ENCODE data around the gene RADX. TPM values are rescaled to one million over a fixed set of nuclear protein-coding genes. Genes with fewer than 3 reads are reported as not detected.
A peak's percentile ranks its signal among the peaks of the same experiment; 100 is the strongest.

The RADX gene
- total and polyA plus RNA-seq, 2 of the 13 experiments (the other 11 are each of a cell fraction or from before 2014, with no cell fraction given) = 1.1 to 2.7 TPM

DNA sequence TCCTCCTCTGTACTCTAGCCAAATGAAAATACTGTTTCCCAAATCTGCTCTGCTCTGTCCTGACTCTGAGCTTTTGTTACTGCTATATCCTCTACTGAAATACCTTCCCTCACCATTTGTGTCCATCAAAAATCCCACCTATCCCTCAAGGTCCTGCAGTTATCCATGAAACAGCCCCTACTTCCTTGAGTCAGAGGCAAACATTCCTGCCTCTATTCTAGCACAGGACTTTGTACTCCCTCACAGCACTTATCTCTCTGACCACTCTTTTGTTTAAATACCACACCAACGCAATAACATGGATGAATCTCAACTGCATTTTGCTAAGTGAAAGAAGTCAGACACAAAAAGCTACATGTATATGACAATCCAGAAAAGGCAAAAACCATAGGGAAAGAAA is 104.2 kb downstream of the RADX start (continued):
- TF ChIP-seq ETV5 (CRISPR knock-in tag; IDR thresholded peaks at IDR 0.05; ENCODE audit: borderline replicate concordance) (0 out of 2 replicates have a peak, but pooled peaks have one; percentile 29), POGZ (CRISPR knock-in tag; IDR thresholded peaks at IDR 0.05) (peak; percentile 47), ZNF234 (CRISPR knock-in tag; conservative IDR thresholded peaks at IDR 0.05) (no peak), EHMT2 (IDR thresholded peaks at IDR 0.05; ENCODE audit: borderline replicate concordance, low read depth, low read length) (0 out of 2 replicates have a peak, but pooled peaks have one; percentile 56), ZBTB7B (CRISPR knock-in tag; IDR thresholded peaks at IDR 0.05) (no peak)
- TF ChIP-seq, protein P1, sequence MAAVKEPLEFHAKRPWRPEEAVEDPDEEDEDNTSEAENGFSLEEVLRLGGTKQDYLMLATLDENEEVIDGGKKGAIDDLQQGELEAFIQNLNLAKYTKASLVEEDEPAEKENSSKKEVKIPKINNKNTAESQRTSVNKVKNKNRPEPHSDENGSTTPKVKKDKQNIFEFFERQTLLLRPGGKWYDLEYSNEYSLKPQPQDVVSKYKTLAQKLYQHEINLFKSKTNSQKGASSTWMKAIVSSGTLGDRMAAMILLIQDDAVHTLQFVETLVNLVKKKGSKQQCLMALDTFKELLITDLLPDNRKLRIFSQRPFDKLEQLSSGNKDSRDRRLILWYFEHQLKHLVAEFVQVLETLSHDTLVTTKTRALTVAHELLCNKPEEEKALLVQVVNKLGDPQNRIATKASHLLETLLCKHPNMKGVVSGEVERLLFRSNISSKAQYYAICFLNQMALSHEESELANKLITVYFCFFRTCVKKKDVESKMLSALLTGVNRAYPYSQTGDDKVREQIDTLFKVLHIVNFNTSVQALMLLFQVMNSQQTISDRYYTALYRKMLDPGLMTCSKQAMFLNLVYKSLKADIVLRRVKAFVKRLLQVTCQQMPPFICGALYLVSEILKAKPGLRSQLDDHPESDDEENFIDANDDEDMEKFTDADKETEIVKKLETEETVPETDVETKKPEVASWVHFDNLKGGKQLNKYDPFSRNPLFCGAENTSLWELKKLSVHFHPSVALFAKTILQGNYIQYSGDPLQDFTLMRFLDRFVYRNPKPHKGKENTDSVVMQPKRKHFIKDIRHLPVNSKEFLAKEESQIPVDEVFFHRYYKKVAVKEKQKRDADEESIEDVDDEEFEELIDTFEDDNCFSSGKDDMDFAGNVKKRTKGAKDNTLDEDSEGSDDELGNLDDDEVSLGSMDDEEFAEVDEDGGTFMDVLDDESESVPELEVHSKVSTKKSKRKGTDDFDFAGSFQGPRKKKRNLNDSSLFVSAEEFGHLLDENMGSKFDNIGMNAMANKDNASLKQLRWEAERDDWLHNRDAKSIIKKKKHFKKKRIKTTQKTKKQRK (IDR thresholded peaks at IDR 0.05; ENCODE audit: low read length) = no peak
- TF ChIP-seq, protein P2, sequence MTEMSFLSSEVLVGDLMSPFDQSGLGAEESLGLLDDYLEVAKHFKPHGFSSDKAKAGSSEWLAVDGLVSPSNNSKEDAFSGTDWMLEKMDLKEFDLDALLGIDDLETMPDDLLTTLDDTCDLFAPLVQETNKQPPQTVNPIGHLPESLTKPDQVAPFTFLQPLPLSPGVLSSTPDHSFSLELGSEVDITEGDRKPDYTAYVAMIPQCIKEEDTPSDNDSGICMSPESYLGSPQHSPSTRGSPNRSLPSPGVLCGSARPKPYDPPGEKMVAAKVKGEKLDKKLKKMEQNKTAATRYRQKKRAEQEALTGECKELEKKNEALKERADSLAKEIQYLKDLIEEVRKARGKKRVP (CRISPR knock-in tag; IDR thresholded peaks at IDR 0.05) = peak in 1 of 2 experiments; percentile 24; a peak in 1 of 4 replicates
- TF ChIP-seq, protein P3, sequence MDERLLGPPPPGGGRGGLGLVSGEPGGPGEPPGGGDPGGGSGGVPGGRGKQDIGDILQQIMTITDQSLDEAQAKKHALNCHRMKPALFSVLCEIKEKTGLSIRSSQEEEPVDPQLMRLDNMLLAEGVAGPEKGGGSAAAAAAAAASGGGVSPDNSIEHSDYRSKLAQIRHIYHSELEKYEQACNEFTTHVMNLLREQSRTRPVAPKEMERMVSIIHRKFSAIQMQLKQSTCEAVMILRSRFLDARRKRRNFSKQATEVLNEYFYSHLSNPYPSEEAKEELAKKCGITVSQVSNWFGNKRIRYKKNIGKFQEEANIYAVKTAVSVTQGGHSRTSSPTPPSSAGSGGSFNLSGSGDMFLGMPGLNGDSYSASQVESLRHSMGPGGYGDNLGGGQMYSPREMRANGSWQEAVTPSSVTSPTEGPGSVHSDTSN (CRISPR knock-in tag; IDR thresholded peaks at IDR 0.05) = peak; percentile 61
- TF ChIP-seq, protein P4, sequence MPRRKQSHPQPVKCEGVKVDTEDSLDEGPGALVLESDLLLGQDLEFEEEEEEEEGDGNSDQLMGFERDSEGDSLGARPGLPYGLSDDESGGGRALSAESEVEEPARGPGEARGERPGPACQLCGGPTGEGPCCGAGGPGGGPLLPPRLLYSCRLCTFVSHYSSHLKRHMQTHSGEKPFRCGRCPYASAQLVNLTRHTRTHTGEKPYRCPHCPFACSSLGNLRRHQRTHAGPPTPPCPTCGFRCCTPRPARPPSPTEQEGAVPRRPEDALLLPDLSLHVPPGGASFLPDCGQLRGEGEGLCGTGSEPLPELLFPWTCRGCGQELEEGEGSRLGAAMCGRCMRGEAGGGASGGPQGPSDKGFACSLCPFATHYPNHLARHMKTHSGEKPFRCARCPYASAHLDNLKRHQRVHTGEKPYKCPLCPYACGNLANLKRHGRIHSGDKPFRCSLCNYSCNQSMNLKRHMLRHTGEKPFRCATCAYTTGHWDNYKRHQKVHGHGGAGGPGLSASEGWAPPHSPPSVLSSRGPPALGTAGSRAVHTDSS (CRISPR knock-in tag; conservative IDR thresholded peaks at IDR 0.05) = no peak
